ENCODE data around the gene DGLUCY. TPM values are rescaled to one million over a fixed set of nuclear protein-coding genes. Genes with fewer than 3 reads are reported as not detected.
"Not testable (repeated sequence)": the region's sequence is repeated elsewhere in the genome, so short reads cannot be mapped to it uniquely, and the experiment has no call there.

The DGLUCY gene
- total RNA-seq, 2 donors from 2014 or later: 50.1 to 85.6 TPM

GRCh38 chr14:91200802-91201201 lies 86.9 kb downstream of the DGLUCY start:
- ATAC-seq; DNase-seq (ENCODE audit: low spot score in 2 of 2); H3K27ac Mint-ChIP-seq: not testable (repeated sequence)
- Mint-ChIP-seq H3K9me3 (peaks cover 0 to 12% of the 10 kb centered on the region in 2 donors), H3K36me3 (peaks cover 24 to 68% of the 10 kb centered on the region in 2 donors)

DNA sequence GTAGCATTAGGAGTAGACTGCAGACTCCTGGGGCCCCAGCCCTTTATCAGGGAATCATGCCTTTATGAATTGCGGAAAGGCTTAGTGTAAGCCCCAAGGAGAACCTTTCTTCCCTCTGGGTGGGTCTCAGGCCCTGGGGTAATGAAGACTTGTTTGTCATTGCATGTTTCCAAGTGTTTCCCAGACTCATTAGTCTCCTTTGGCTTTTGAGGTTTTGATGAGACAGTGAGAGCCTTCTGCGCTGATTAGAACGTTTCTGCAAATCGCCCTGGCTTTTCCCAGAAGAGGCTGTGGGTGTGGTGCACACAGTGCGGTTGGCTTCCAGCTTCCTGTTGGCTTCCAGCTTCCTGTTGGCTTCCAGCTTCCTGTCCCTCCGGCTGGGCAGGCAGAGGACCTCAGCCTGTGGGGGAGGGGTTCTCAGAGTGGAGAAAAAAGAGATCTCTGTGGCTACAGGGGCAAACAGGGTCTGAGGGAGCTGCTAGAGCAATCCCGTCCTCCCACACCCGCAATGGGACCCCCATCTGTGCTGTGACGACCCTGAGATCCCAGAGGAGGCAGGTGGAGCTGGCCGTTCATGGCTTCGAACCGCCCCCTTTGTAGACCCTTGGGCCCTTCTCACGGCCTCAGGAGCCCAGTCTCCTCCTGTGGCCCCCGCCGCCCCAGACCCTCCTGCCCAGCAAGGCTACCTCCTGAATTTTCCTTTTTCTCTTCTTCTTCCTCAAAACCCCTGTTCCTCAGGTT lies 88.5 kb downstream of the DGLUCY start:
- Mint-ChIP-seq H3K27ac (peak overlapping the region in 1 of 2 donors; percentile 83), H3K36me3 (peaks cover 23 to 67% of the 10 kb centered on the region in 2 donors), H3K9me3 (peaks cover 0 to 12% of the 10 kb centered on the region in 2 donors)
- no peak for DNase-seq (ENCODE audit: low spot score in 2 of 2)
- peak in 1 of 2 donors; percentile 26 for ATAC-seq

DNA sequence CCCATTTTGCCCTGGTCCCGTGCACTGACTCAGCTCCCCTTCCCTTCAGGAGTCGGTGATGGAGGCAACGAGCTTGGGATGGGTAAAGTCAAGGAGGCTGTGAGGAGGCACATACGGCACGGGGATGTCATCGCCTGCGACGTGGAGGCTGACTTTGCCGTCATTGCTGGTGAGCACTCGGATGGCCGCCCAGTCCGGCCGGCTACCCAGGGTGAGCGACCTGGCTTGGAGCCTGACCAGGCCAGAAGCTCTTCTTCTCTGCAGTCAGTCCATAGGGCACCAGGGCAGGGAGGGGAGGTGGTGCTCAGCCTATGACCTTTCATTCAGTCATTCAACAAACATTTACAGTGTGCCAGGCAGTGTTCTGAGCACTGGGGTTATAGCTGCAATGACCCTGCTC lies 90.8 kb downstream of the DGLUCY start:
- DNase-seq (ENCODE audit: low spot score in 2 of 2) (no peak), ATAC-seq (no peak)
- peaks cover 0 to 12% of the 10 kb centered on the region in 2 donors for H3K9me3 Mint-ChIP-seq
- peaks cover 17 to 59% of the 10 kb centered on the region in 2 donors for H3K36me3 Mint-ChIP-seq
- peak overlapping the region in 1 of 2 donors; percentile 95 for H3K27ac Mint-ChIP-seq

DNA sequence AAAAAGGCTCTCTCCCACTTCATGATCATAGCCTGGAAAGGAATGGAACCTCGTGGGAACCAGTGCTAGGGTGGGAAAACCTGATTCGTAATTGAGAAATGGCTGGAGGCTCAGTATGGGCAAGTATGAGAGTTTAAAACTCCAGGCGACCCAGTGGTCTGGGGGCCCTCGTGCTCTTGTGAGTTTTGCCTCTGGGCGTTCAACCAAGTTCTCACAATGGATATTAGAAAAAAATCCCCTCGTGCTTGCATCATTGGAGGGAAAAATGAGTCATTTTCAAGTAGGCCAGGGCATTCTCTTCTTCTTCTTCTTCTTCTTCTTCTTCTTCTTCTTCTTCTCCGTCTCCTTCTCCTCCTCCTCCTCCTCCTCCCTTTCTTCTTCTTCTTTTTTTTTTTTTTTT lies 91.6 kb downstream of the DGLUCY start:
- peaks cover 14 to 51% of the 10 kb centered on the region in 2 donors for H3K36me3 Mint-ChIP-seq
- H3K9me3 Mint-ChIP-seq: peaks cover 0 to 11% of the 10 kb centered on the region in 2 donors
- ATAC-seq (no peak), DNase-seq (ENCODE audit: low spot score in 2 of 2) (no peak)
- peak overlapping the region; percentile 48 to 73 for H3K27ac Mint-ChIP-seq

DNA sequence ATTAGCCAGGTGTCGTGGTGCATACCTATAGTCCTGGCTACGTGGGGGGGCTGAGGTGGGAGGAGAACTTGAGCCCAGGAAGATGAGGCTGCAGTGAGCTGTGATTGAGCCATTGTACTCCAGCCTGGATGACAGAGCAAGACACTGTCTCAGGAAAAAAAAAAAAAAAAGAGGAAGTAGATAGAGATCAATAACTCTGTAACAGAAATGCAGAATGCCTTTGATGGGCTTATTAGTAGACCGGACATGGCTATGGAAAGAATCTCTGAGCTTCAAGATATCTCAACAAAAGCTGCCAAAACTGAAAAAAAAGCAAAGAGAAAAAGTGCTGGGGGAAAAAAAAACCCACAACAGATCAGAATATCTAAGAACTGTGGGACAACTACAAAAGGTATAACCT lies 93.1 kb downstream of the DGLUCY start:
- H3K27ac Mint-ChIP-seq: no peak overlapping the region
- peaks cover 6 to 49% of the 10 kb centered on the region in 2 donors for H3K36me3 Mint-ChIP-seq
- no peak for DNase-seq (ENCODE audit: low spot score in 2 of 2)
- H3K9me3 Mint-ChIP-seq: peaks cover 0 to 4% of the 10 kb centered on the region in 2 donors
- ATAC-seq: no peak

DNA sequence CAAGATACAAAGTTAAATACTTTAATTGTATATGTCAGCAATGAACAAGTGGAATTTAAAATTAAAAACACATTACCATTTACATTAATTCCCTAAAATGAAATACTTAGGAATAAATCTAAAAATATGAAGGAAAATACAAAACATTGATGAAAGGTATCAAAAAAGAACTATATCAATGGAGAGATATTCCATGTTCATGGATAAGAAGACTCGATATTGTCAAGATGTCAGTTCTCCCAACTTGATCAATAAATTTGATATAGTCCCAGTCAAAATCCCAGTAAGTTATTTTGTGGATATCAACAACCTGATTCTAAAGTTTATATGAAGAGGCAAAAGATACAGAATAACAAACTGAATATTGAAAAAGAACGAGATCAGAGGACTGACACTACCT lies 97.1 kb downstream of the DGLUCY start:
- ATAC-seq (no peak), DNase-seq (ENCODE audit: low spot score in 2 of 2) (no peak)
- no peaks in the 10 kb centered on the region for H3K9me3 Mint-ChIP-seq
- H3K27ac Mint-ChIP-seq: no peak overlapping the region
- H3K36me3 Mint-ChIP-seq: peaks cover 23 to 36% of the 10 kb centered on the region in 2 donors

DNA sequence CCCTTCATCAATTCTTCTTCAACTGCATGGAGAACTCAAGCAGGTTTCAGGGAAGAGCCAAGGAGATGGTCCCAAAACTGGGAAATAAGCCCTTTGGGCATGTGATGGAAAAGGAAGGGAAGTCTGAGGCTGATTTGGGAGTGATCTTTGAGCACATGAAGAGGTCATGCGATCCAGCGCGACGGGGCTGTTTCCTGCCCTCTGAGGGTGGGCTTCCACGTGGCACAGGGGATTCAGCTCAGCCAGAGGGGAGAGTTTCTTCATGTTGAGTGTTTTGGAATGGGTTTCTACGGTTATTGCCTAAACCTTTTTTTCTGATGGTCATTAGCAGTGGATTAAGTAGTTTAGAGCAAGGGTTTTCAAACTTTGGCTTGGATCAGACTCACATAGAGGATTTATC lies 100.4 kb downstream of the DGLUCY start:
- ATAC-seq: no peak
- peaks cover 21 to 23% of the 10 kb centered on the region in 2 donors for H3K36me3 Mint-ChIP-seq
- DNase-seq (ENCODE audit: low spot score in 2 of 2): no peak
- no peaks in the 10 kb centered on the region for H3K9me3 Mint-ChIP-seq
- peak overlapping the region in 1 of 2 donors; percentile 85 for H3K27ac Mint-ChIP-seq

GRCh38 chr14:91215381-91215780 lies 101.5 kb downstream of the DGLUCY start:
- DNase-seq (ENCODE audit: low spot score in 2 of 2) (no peak), ATAC-seq (no peak)
- H3K36me3 Mint-ChIP-seq: peaks cover 20 to 26% of the 10 kb centered on the region in 2 donors
- H3K9me3 Mint-ChIP-seq: no peaks in the 10 kb centered on the region
- peak overlapping the region in 1 of 2 donors; percentile 90 for H3K27ac Mint-ChIP-seq

DNA sequence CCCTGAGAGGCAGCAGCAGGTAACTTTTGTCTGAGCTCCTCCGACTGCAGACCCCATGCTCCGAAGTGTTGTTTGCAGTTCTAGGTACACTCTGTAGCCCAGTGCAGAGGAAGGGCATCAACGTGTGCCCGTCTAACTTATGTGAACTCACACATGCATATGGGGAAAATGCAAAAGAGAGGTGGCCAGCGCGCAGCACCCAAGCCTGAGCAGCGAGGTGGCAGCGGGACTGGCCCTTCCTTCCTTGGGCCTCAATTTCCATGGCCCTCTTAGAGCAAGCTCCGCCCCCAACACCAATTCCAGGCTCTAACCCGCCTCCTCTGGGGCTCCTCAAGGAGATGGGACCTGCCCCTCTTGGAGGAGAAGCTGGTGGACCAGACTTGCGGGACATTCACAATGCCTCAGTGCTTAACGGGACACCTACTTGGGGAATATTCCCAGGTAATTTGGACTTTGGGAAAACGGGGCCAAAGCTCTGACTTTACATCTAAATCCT lies 102.9 kb downstream of the DGLUCY start:
- DNase-seq (ENCODE audit: low spot score in 2 of 2): no peak
- Mint-ChIP-seq H3K9me3 (peaks cover 5% of the 10 kb centered on the region in 2 donors), H3K36me3 (peaks cover 30 to 32% of the 10 kb centered on the region in 2 donors), H3K27ac (peak overlapping the region in 1 of 2 donors; percentile 11)
- no peak for ATAC-seq

DNA sequence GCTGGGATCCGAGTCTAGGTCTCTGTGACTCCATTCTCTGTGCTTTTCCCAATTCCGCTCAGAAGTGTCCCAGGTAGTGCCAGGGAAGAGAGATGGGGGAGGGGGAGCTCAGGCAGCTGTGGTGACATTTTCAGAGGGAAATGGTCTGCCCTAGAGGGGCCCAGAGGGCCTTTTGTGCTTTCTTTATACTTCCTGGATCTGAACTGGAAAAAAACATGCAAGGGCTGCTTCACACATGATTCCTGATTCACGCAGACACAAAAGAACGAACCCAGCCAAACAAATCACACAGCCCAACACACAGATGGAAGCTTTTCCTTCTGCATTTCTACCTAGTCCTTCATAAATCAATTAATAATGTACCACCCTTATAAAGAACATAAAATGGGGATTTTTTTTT lies 104.1 kb downstream of the DGLUCY start:
- DNase-seq (ENCODE audit: low spot score in 2 of 2) (no peak), ATAC-seq (no peak)
- Mint-ChIP-seq H3K9me3 (peaks cover 5 to 16% of the 10 kb centered on the region in 2 donors), H3K36me3 (peaks cover 35 to 45% of the 10 kb centered on the region in 2 donors), H3K27ac (peak overlapping the region; percentile 11 to 65)

- ATAC-seq (no peak), DNase-seq (ENCODE audit: low spot score in 2 of 2) (no peak)
- Mint-ChIP-seq H3K36me3 (peaks cover 34 to 51% of the 10 kb centered on the region in 2 donors), H3K9me3 (peaks cover 10 to 22% of the 10 kb centered on the region in 2 donors), H3K27ac (peak overlapping the region in 1 of 2 donors; percentile 84)
Measured at GRCh38 chr14:91219517-91220389, 105.9 kb downstream of the DGLUCY start.

DNA sequence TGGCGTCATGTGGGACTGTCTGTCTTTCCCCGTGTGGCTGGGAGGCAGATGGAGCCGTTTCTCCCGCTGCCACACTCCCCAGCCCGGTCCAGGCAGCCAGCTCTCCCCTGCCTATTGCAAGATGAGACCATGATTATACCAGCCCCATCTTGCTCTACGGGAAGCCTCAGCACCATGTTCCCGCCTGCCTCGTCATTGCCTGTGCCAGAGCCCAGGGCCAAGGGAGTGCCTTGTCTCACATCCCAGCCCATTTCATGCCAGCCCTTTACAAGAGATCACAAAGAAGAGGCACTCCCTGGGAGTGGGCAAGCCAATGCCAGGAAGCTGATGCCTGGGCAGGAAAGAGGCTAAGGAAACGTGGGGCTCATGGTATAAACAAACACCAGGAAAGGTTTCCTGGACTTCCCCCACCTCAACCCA lies 106.7 kb downstream of the DGLUCY start:
- H3K36me3 Mint-ChIP-seq: peaks cover 28 to 59% of the 10 kb centered on the region in 2 donors
- peaks cover 10 to 22% of the 10 kb centered on the region in 2 donors for H3K9me3 Mint-ChIP-seq
- H3K27ac Mint-ChIP-seq: peak overlapping the region in 1 of 2 donors; percentile 69
- ATAC-seq (no peak), DNase-seq (ENCODE audit: low spot score in 2 of 2) (no peak)

GRCh38 chr14:91221270-91221669 lies 107.4 kb downstream of the DGLUCY start:
- H3K36me3 Mint-ChIP-seq: peaks cover 24 to 66% of the 10 kb centered on the region in 2 donors
- H3K9me3 Mint-ChIP-seq: peaks cover 10 to 22% of the 10 kb centered on the region in 2 donors
- no peak for DNase-seq (ENCODE audit: low spot score in 2 of 2)
- no peak overlapping the region for H3K27ac Mint-ChIP-seq
- no peak for ATAC-seq

DNA sequence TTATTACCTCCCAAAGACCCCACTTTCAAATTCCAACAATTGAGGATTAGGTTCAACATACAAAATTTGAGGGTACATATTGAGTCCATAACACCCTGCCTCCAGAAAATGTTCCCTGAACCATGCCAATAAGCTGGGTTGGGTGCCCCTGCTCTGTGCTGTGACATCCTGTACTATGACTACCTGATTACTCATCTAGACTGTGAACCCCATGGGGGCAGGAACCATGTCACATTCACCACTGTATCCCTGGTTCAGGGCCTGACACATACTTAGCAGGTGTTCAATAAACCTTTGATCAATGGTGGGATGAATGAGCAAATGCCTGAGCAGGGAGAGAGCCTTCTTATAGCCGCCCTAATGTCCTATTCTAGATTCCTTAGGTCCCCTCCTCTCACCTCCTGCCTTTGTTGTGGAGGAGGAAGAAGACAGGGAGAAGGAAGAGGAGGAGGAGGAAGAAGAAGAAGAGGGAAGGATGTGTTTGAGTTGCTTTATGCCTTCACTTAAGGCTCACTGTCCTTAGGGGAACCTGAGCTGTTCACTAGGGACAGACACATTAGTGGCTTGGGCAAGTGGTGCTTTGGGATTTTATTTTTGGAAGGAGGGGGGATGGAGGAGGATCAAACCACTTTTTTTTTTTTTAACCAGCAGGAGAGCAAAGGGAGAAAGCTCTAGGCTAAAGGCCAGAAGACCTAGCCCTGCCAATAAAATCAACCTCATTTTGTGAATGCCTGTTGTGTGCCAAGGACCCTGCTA lies 109.3 kb downstream of the DGLUCY start:
- H3K27ac Mint-ChIP-seq: peak overlapping the region; percentile 70 to 85
- H3K9me3 Mint-ChIP-seq: peaks cover 10 to 22% of the 10 kb centered on the region in 2 donors
- ATAC-seq: peak; percentile 60 to 95
- peak in 1 of 2 donors; percentile 77 for DNase-seq (ENCODE audit: low spot score in 2 of 2)
- H3K36me3 Mint-ChIP-seq: peaks cover 24 to 67% of the 10 kb centered on the region in 2 donors

- ATAC-seq: no peak
- H3K27ac Mint-ChIP-seq: peak overlapping the region in 1 of 2 donors; percentile 33
- no peak for DNase-seq (ENCODE audit: low spot score in 2 of 2)
- peaks cover 10 to 22% of the 10 kb centered on the region in 2 donors for H3K9me3 Mint-ChIP-seq
- peaks cover 24 to 66% of the 10 kb centered on the region in 2 donors for H3K36me3 Mint-ChIP-seq
Measured at GRCh38 chr14:91225025-91225424, 111.2 kb downstream of the DGLUCY start.

GRCh38 chr14:91226360-91226759 lies 112.5 kb downstream of the DGLUCY start:
- Mint-ChIP-seq H3K27ac (peak overlapping the region; percentile 85 to 97), H3K9me3 (peaks cover 10 to 17% of the 10 kb centered on the region in 2 donors), H3K36me3 (peaks cover 23 to 66% of the 10 kb centered on the region in 2 donors)
- not testable (repeated sequence) for DNase-seq (ENCODE audit: low spot score in 2 of 2); ATAC-seq

Measured in activated naive CD4-positive, alpha-beta T cell treated with anti-CD3 and anti-CD28 coated beads, Interleukin-2, amount 50 U/mL, for 72 hours (primary cell).